ENCODE data around the gene EFEMP2. TPM values are rescaled to one million over a fixed set of nuclear protein-coding genes. Genes with fewer than 3 reads are reported as not detected.

Gene EFEMP2
- total and polyA plus RNA-seq, 10 of the 15 experiments (the other 5 are each of a cell fraction or from before 2014, with no cell fraction given) = 0.24 to 13.2 (median 1.3) TPM; not detected in 1

DNA sequence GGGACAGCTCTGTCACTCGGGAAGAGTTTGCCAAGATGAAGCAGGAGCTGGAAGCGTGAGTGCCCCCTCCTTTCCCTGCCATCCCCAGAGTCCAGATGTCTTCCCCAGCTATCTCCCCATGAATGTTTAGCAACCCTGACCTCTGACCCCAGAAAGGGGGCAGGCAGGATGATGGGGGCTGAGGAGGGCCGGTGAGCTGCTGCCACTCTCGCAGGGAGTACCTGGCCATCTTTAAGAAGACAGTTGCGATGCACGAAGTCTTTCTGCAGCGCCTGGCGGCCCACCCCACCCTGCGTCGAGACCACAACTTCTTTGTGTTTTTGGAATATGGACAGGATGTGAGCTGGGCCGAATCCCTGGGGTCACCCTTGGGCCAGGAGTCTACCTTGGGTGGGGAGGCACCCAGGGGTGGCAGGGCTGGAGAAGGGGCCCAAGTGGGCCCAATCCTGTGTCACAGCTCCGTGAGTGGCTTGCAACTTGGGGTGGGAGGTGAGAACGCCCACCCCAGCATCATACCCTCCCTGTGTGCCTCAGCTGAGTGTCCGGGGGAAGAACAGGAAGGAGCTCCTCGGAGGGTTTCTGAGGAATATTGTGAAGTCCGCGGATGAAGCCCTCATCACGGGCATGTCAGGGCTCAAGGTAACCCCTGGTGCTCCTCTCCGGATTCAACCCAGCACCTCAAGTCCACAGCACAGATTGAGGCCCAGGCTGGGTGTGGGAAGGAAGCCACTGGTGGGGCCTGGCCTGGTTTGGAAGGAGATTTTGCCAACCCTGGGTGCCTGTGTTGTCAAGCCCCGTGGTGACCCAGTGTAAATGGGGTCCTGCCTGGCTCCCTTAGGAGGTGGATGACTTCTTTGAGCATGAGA, 22.1 kb downstream of the EFEMP2 start:
- Histone ChIP-seq H3K27ac (ENCODE audit: control insufficient read depth, insufficient read depth) (no peak overlapping the region), H3K9me3 (replicated peaks; ENCODE audit: control insufficient read depth, insufficient read depth, low read length) (peaks cover 2% of the 10 kb centered on the region; the same call in 2 of the 3 replicates), H3K27me3 (replicated peaks in 1 of 2; ENCODE audit: control insufficient read depth in 2 of 2, insufficient read depth in 2 of 2, low read length in 1 of 2) (no peaks in the 10 kb centered on the region), H3K4me1 (ENCODE audit: control insufficient read depth, insufficient read depth, low read length) (peaks cover 2% of the 10 kb centered on the region), H3K36me3 (ENCODE audit: control insufficient read depth in 2 of 2, insufficient read depth in 2 of 2, low read length in 1 of 2) (peaks cover 25 to 33% of the 10 kb centered on the region in 2 experiments; a peak in 3 of 4 replicates), H3K9ac (ENCODE audit: control insufficient read depth, insufficient read depth, low read length) (no peak overlapping the region), H2AFZ (ENCODE audit: control insufficient read depth, low read depth, low read length) (no peak overlapping the region), H4K20me1 (ENCODE audit: control insufficient read depth, insufficient read depth) (peaks cover 13% of the 10 kb centered on the region; the same call in 1 of the 2 replicates), H3K4me3 (no peak overlapping the region), H3K4me2 (ENCODE audit: control insufficient read depth, insufficient read depth) (no peak overlapping the region), H3K79me2 (ENCODE audit: control insufficient read depth, insufficient read depth, low read length) (peaks cover 16% of the 10 kb centered on the region)
- DNase-seq (ENCODE audit: low read depth, low spot score) (no peak), FAIRE-seq (no peak), ATAC-seq (peak; percentile 31)
- intact Hi-C loops (cut with micrococcal nuclease; ENCODE audit: unreplicated experiment) (no loop called here), in situ Hi-C loops (cut with MboI) (loop anchor here (25.0 kb wide), 1 partner anchor 1613 kb away; the partner anchor contains the start of genes DNAJC4, FKBP2, NUDT22 and PPP1R14B)
- ChIA-PET SMC1A (ENCODE audit: uncharacterized antibody, unreplicated experiment) (interaction anchor here (1.2 kb wide), 1 partner anchor 17 kb away, joined by 3 read pairs; the partner anchor contains the start of gene SNX32), RAD21 (ENCODE audit: unreplicated experiment) (interaction anchor here (1.2 kb wide), 1 partner anchor 34 kb away, joined by 4 read pairs; no protein-coding TSS in a partner anchor), CTCF (interaction anchor here (0.7 to 3.8 kb wide), 5 partner anchors 9 to 131 kb away, joined by 3 to 17 read pairs (median 3); no protein-coding TSS in a partner anchor), POLR2A (interaction anchor here (0.7 to 1.1 kb wide), 2 partner anchors 10 to 13 kb away, joined by 3 read pairs; partner anchors contain the start of gene MUS81)
- TF ChIP-seq POLR2AphosphoS5 (IDR thresholded peaks at IDR 0.05; ENCODE audit: low read length) = peak; percentile 60
- TF ChIP-seq NR2F1 (conservative IDR thresholded peaks at IDR 0.05) = 0 out of 2 replicates have a peak, but pooled peaks have one; percentile 34
- peak; percentile 26; the same call in 1 of the 2 replicates for TF ChIP-seq NR2C1 (IDR thresholded peaks at IDR 0.05)
- TF ChIP-seq FOXK2 (IDR thresholded peaks at IDR 0.05) = no peak
- peak; percentile 16 for TF ChIP-seq POLR2A (IDR thresholded peaks at IDR 0.05; ENCODE audit: low read depth, low read length)
- TF ChIP-seq RFX5 (IDR thresholded peaks at IDR 0.05; ENCODE audit: low read depth, low read length) = no peak
- 0 out of 2 replicates have a peak, but pooled peaks have one; percentile 2 for TF ChIP-seq PAX5 (IDR thresholded peaks at IDR 0.05; ENCODE audit: borderline replicate concordance, low read depth, low read length)
- WGBS (ENCODE audit: insufficient coverage, insufficient replicate concordance, low lambda C conversion rate, missing lambda C conversion rate) = 81% methylated on average over 20 of the region's 20 CpGs
- BruUV-seq (replicated peaks) = no TSS peak

Measured in GM12878 (cell line).